SU-DHL-6 (cell line): ENCODE data around the gene SEMA3B.

Experiments
- EZH2phosphoT487 ChIP-seq: fragments of 200-600 bp; sonication (generic), shearing (Covaris generic); conservative IDR thresholded peaks from 2 replicates; pipeline ENCODE4 v1.6.1; 2018; ENCODE audit warnings: mild to moderate bottlenecking, antibody characterized with exemption, low read length, moderate library complexity, mixed read lengths
- TF ChIP-seq, protein P1 (sequence below): fragments of 200-600 bp; sonication (generic); IDR thresholded peaks from one replicate; pipeline ENCODE4 v1.5.1; 2017; ENCODE audit warnings: antibody characterized with exemption, mild to moderate bottlenecking, low read length, moderate library complexity; ENCODE audit not compliant: insufficient read depth, poor library complexity, severe bottlenecking

DNA sequence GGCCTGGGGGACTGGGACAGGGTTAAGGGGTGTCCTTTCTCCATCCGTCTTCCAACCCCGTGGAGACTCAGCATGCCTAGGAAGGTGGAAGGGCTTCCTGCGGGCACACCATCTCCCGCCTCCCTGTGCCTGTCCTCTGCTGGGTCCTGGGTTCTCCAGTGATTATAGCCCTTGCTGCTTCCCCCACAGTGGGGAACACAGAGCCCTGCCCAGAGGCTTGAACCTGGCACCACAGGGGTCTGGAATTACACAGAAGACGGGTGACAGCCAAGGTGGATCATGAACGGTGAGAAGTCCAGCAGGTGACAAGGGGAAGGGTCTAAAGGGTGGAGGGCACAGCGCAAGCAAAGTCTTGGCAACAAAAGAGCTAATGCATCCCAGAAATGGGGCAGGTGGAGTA, 6.2 kb upstream of the SEMA3B start:
- TF ChIP-seq, protein P1, sequence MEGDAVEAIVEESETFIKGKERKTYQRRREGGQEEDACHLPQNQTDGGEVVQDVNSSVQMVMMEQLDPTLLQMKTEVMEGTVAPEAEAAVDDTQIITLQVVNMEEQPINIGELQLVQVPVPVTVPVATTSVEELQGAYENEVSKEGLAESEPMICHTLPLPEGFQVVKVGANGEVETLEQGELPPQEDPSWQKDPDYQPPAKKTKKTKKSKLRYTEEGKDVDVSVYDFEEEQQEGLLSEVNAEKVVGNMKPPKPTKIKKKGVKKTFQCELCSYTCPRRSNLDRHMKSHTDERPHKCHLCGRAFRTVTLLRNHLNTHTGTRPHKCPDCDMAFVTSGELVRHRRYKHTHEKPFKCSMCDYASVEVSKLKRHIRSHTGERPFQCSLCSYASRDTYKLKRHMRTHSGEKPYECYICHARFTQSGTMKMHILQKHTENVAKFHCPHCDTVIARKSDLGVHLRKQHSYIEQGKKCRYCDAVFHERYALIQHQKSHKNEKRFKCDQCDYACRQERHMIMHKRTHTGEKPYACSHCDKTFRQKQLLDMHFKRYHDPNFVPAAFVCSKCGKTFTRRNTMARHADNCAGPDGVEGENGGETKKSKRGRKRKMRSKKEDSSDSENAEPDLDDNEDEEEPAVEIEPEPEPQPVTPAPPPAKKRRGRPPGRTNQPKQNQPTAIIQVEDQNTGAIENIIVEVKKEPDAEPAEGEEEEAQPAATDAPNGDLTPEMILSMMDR = no peak
- no peak for TF ChIP-seq EZH2phosphoT487
